Measurements from ENCODE around the gene CFP.

DNA sequence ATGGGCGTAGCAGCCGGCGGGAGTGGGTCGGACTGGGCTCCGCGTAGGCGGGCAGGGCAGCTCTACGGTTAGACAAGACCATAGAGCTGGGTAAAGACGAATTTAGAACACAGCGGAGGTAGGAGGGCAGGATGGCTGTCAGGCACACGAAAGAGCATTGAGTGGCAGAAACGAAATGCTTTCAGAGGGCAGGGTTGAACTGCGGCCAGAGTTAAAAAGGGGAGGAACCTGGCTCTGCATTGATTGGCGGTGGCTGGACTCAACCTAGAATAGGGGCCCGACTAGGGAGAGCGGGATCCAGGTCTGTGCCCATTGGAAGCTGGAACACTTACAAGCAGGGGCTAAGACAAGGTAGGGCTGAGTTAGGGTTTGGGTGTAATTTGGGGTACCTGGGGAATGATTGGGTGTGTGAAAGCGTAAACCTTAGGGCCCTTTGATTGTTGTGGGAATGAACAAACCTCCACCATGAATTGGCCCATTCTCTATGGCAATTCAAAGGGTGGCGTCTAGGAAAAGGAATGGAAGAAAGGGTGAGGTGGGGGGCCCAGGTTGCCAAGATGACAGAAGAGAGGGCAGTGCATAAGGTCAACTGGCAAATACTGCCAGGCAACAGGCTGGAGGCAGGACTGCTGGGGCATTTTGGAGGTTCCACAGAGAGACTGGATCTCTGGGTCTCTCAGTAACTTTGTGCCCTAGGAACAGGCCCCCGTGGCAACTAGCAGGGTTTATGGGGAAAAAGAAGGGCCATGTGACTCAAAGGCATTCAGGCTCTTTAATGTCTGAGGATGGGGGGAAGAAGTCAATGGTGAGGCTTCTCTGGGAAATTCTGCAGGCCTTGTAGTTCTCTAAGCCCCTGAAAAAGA is 21.5 kb upstream of the CFP start:
- TF ChIP-seq SUZ12 (IDR thresholded peaks at IDR 0.05; ENCODE audit: extremely low read depth, insufficient read depth, insufficient read length) (no peak), ZNF274 (IDR thresholded peaks at IDR 0.05; ENCODE audit: low read depth, low read length) (no peak), YY1 (IDR thresholded peaks at IDR 0.05; ENCODE audit: insufficient read depth, insufficient read length) (no peak)

Measured in NT2/D1 (cell line).